H9 (cell line): ENCODE results near the gene CATSPERZ. TPM values are rescaled to one million over a fixed set of nuclear protein-coding genes. Genes with fewer than 3 reads are reported as not detected.

Source experiments
- DNase-seq: peaks from one replicate; pipeline ENCODE4 v3.0.0-alpha.2; 2017
- H2AFZ ChIP-seq: one replicate; pipeline ENCODE4 v1.6.1; 2013; ENCODE audit warnings: mild to moderate bottlenecking, low read length, control low read depth, moderate library complexity
- H2AK5ac ChIP-seq: 2 replicates; pipeline ENCODE4 v1.6.1; 2013; ENCODE audit warnings: low read length, control low read depth, mixed read lengths; ENCODE audit not compliant: insufficient read length
- H2BK120ac ChIP-seq: one replicate; pipeline ENCODE4 v1.6.1; 2013; ENCODE audit warnings: low read depth, mild to moderate bottlenecking, low read length, control low read depth, inconsistent platforms; ENCODE audit not compliant: poor library complexity, severe bottlenecking
- H2BK12ac ChIP-seq: 2 replicates; pipeline ENCODE4 v1.6.1; 2013; ENCODE audit warnings: low read length, control low read depth, mixed read lengths, low read depth; ENCODE audit not compliant: insufficient read length
- H2BK15ac ChIP-seq: 2 replicates; pipeline ENCODE4 v1.6.1; 2013; ENCODE audit warnings: low read depth, low read length, control low read depth
- H2BK20ac ChIP-seq: one replicate; pipeline ENCODE4 v1.6.1; 2013; ENCODE audit warnings: low read depth, mild to moderate bottlenecking, low read length, control low read depth, inconsistent platforms; ENCODE audit not compliant: poor library complexity, severe bottlenecking
- H2BK5ac ChIP-seq: 2 replicates; pipeline ENCODE4 v1.6.1; 2013; ENCODE audit warnings: low read length, control low read depth, mixed read lengths; ENCODE audit not compliant: insufficient read length
- H3K14ac ChIP-seq: 2 replicates; pipeline ENCODE4 v1.6.1; 2013; ENCODE audit warnings: low read length, control low read depth; ENCODE audit not compliant: insufficient read depth
- H3K18ac ChIP-seq: 2 replicates; pipeline ENCODE4 v1.6.1; 2013; ENCODE audit warnings: low read depth, mild to moderate bottlenecking, mixed read lengths, low read length, control low read depth; ENCODE audit not compliant: insufficient read length
- H3K23ac ChIP-seq: 2 replicates; pipeline ENCODE4 v1.6.1; 2013; ENCODE audit warnings: low read length, control low read depth, mixed read lengths, low read depth; ENCODE audit not compliant: insufficient read length
- H3K23me2 ChIP-seq: 2 replicates; pipeline ENCODE4 v1.6.1; 2013; ENCODE audit warnings: low read depth, mild to moderate bottlenecking, mixed read lengths, low read length, control low read depth; ENCODE audit not compliant: insufficient read length, poor library complexity, severe bottlenecking
- H3K27ac ChIP-seq: 2 replicates; pipeline ENCODE4 v1.5.1; 2013; ENCODE audit warnings: low read length, control low read depth, mixed read lengths, low read depth; ENCODE audit not compliant: insufficient read length
- H3K27me3 ChIP-seq: 2 replicates; pipeline ENCODE4 v1.6.1; 2013; ENCODE audit warnings: low read length, control low read depth, inconsistent platforms; ENCODE audit not compliant: insufficient read depth
- H3K4ac ChIP-seq: 2 replicates; pipeline ENCODE4 v1.6.1; 2013; ENCODE audit warnings: low read depth, mild to moderate bottlenecking, control low read depth, inconsistent platforms, low read length, moderate library complexity
- H3K4me1 ChIP-seq: 2 replicates; pipeline ENCODE4 v1.6.1; 2013; ENCODE audit warnings: low read length, control low read depth, inconsistent platforms; ENCODE audit not compliant: insufficient read depth
- H3K4me2 ChIP-seq: 2 replicates; pipeline ENCODE4 v1.6.1; 2013; ENCODE audit warnings: low read length, control low read depth, mixed read lengths; ENCODE audit not compliant: insufficient read length, insufficient read depth
- H3K56ac ChIP-seq: 2 replicates; pipeline ENCODE4 v1.6.1; 2013; ENCODE audit warnings: low read depth, mild to moderate bottlenecking, mixed read lengths, low read length, control low read depth; ENCODE audit not compliant: insufficient read length
- H3K79me1 ChIP-seq: 2 replicates; pipeline ENCODE4 v1.6.1; 2013; ENCODE audit warnings: low read depth, mild to moderate bottlenecking, moderate library complexity, low read length, control low read depth, inconsistent platforms; ENCODE audit not compliant: insufficient read depth, poor library complexity, severe bottlenecking
- H3K79me2 ChIP-seq: 2 replicates; pipeline ENCODE4 v1.6.1; 2013; ENCODE audit warnings: low read length, control low read depth, inconsistent platforms; ENCODE audit not compliant: insufficient read depth
- H3K9ac ChIP-seq: 2 replicates; pipeline ENCODE4 v1.6.1; 2013; ENCODE audit warnings: low read length, control low read depth, mixed read lengths; ENCODE audit not compliant: insufficient read length; ENCODE audit errors: extremely low read depth
- H3K9me3 ChIP-seq: one replicate; pipeline ENCODE4 v1.6.1; 2013; ENCODE audit warnings: low read depth, low read length, inconsistent platforms; ENCODE audit not compliant: control insufficient read depth
- H3T11ph ChIP-seq: one replicate; pipeline ENCODE4 v1.6.1; 2013; ENCODE audit warnings: mild to moderate bottlenecking, low read length, control low read depth, inconsistent platforms
- H4K20me1 ChIP-seq: one replicate; pipeline ENCODE4 v1.6.1; 2013; ENCODE audit not compliant: control insufficient read depth, insufficient read length, insufficient read depth
- H4K5ac ChIP-seq: 2 replicates; pipeline ENCODE4 v1.6.1; 2013; ENCODE audit warnings: low read depth, mild to moderate bottlenecking, mixed read lengths, low read length, control low read depth; ENCODE audit not compliant: insufficient read length
- H4K8ac ChIP-seq: replicated peaks from 2 replicates; pipeline ENCODE4 v1.6.1; 2013; ENCODE audit warnings: low read length, control low read depth, mixed read lengths, low read depth; ENCODE audit not compliant: insufficient read length
- H4K91ac ChIP-seq: 2 replicates; pipeline ENCODE4 v1.6.1; 2013; ENCODE audit warnings: low read depth, mild to moderate bottlenecking, moderate library complexity, mixed read lengths, low read length, control low read depth; ENCODE audit not compliant: insufficient read length
- H3K27ac Mint-ChIP-seq, 3 experiments: 2 replicates in 2 of 3; 3 replicates in 1 of 3; pipeline ENCODE4 v1.8.0; 2020 to 2021; ENCODE audit warnings: mixed read lengths in 3 of 3, mild to moderate bottlenecking in 1 of 3, moderate library complexity in 1 of 3
- H3K27me3 Mint-ChIP-seq: 2 replicates; pipeline ENCODE4 v1.8.0; 2021; ENCODE audit warnings: low read depth, mild to moderate bottlenecking, moderate library complexity, mixed read lengths
- H3K36me3 Mint-ChIP-seq, 3 experiments: 2 replicates in 2 of 3; 3 replicates in 1 of 3; pipeline ENCODE4 v1.8.0; 2020 to 2021; ENCODE audit warnings: low read depth in 3 of 3, mixed read lengths in 3 of 3; ENCODE audit not compliant: insufficient read depth in 1 of 3
- H3K4me1 Mint-ChIP-seq, 2 experiments: 2 replicates each; pipeline ENCODE4 v1.8.0; 2020; ENCODE audit warnings: mixed read lengths in 2 of 2
- H3K4me3 Mint-ChIP-seq, 2 experiments: 2 replicates in 1 of 2; 3 replicates in 1 of 2; pipeline ENCODE4 v1.8.0; 2020 to 2021; ENCODE audit warnings: mild to moderate bottlenecking in 2 of 2, mixed read lengths in 2 of 2, moderate library complexity in 1 of 2
- H3K9me3 Mint-ChIP-seq, 2 experiments: 2 replicates in 1 of 2; 3 replicates in 1 of 2; pipeline ENCODE4 v1.8.0; 2020; ENCODE audit warnings: mild to moderate bottlenecking in 2 of 2, mixed read lengths in 2 of 2, moderate library complexity in 1 of 2
- WGBS: extraction: QIAGEN DNeasy Blood & Tissue Kit; methylation state at CpG from one replicate; pipeline ENCODE4 v1.1.7; 2013; ENCODE audit warnings: missing lambda C conversion rate, low lambda C conversion rate, mixed read lengths; ENCODE audit not compliant: insufficient read length; ENCODE audit errors: extremely low coverage; 5-methylcytosine and 5-hydroxymethylcytosine counted together
- total RNA-seq: library from RNA; stranded (reverse); gene quantifications from 2 replicates; pipeline ENCODE4 v1.2.1, GENCODE V29; 2021
- TF ChIP-seq, protein P1 (sequence below): fragments of 200-600 bp; sonication (generic); conservative IDR thresholded peaks from 3 replicates; pipeline ENCODE4 v1.8.0; 2021; ENCODE audit warnings: antibody characterized with exemption, mild to moderate bottlenecking

CATSPERZ gene
- total RNA-seq, 1 experiment from 2014 or later: 0.92 TPM

DNA sequence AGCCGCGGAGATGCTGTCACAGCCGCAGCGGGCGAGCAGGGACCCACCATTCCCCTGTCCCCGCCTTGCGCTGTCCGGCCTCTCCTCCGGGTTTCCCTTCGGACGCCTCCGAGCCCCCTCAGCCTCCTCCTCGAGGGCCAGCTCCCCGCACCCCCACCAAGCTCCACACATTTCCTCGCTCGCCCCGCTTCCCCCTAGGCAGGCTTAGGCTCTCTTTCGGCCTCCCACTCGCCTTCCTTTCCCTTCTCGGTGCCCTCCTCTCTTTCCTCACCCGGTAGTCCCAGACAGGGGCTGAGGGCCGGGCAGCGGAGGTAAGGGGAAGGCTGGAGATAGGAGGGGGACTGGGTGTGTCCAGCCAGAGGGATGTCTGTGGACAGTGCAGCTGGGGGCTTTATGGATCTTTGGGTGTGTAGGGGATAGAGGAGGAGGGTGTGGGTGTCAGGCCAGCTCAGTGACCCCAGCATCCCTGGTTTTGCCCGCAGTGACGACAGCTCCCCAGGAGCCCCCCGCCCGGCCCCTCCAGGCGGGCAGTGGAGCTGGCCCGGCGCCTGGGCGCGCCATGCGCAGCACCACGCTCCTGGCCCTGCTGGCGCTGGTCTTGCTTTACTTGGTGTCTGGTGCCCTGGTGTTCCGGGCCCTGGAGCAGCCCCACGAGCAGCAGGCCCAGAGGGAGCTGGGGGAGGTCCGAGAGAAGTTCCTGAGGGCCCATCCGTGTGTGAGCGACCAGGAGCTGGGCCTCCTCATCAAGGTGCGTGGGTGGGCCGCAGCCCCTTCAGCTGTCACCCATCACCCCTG is 7.5 kb upstream of the CATSPERZ start:
- Histone ChIP-seq H2BK120ac (no peak overlapping the region), H2BK20ac (no peak overlapping the region), H3K9ac (no peak overlapping the region), H3K4ac (no peak overlapping the region), H4K20me1 (no peaks in the 10 kb centered on the region), H3K18ac (no peak overlapping the region), H3K9me3 (no peaks in the 10 kb centered on the region), H2AFZ (no peak overlapping the region), H3K4me1 (no peaks in the 10 kb centered on the region), H2BK12ac (no peak overlapping the region), H3K14ac (no peak overlapping the region), H3K27me3 (peaks cover 71% of the 10 kb centered on the region), H3K23me2 (peaks cover 3% of the 10 kb centered on the region), H3K23ac (no peak overlapping the region), H2BK5ac (no peak overlapping the region), H2BK15ac (no peak overlapping the region), H4K8ac (no peak overlapping the region), H2AK5ac (no peak overlapping the region), H4K5ac (no peak overlapping the region), H3K79me1 (no peaks in the 10 kb centered on the region), H3K79me2 (no peaks in the 10 kb centered on the region), H3K4me2 (peak overlapping the region; percentile 58), H3K56ac (no peak overlapping the region), H3K27ac (no peak overlapping the region), H3T11ph (no peak overlapping the region), H4K91ac (no peak overlapping the region)
- H3K27ac Mint-ChIP-seq: no peak overlapping the region
- no peak for DNase-seq
- H3K36me3 Mint-ChIP-seq: peaks cover 0 to 2% (median 0%) of the 10 kb centered on the region in 3 experiments; a peak in 3 of 7 replicates
- H3K27me3 Mint-ChIP-seq: peaks cover 82% of the 10 kb centered on the region
- H3K4me1 Mint-ChIP-seq: peaks cover 3 to 17% of the 10 kb centered on the region in 2 experiments; a peak in 3 of 4 replicates
- no peaks in the 10 kb centered on the region; a peak in 2 of 5 replicates for H3K9me3 Mint-ChIP-seq
- peak overlapping the region; percentile 47 to 77; a peak in 4 of 5 replicates for H3K4me3 Mint-ChIP-seq
- TF ChIP-seq, protein P1, sequence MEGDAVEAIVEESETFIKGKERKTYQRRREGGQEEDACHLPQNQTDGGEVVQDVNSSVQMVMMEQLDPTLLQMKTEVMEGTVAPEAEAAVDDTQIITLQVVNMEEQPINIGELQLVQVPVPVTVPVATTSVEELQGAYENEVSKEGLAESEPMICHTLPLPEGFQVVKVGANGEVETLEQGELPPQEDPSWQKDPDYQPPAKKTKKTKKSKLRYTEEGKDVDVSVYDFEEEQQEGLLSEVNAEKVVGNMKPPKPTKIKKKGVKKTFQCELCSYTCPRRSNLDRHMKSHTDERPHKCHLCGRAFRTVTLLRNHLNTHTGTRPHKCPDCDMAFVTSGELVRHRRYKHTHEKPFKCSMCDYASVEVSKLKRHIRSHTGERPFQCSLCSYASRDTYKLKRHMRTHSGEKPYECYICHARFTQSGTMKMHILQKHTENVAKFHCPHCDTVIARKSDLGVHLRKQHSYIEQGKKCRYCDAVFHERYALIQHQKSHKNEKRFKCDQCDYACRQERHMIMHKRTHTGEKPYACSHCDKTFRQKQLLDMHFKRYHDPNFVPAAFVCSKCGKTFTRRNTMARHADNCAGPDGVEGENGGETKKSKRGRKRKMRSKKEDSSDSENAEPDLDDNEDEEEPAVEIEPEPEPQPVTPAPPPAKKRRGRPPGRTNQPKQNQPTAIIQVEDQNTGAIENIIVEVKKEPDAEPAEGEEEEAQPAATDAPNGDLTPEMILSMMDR: no peak
- no CpG with 5 or more reads among the region's 42 CpGs for WGBS
